ENCODE measurements around the gene DPEP2.

DPEP2 gene

GRCh38 chr16:67969254-67970039 lies 29.8 kb downstream of the DPEP2 start:
- H3K4me3 ChIP-seq (ENCODE audit: low read length), result peak overlapping the region; percentile 96
- no peaks in the 10 kb centered on the region for H3K27me3 ChIP-seq (ENCODE audit: control insufficient read depth, insufficient read depth, low read length)
- peak overlapping the region; percentile 82 for H3K4me2 ChIP-seq (ENCODE audit: low read length)
- H3K9ac ChIP-seq (ENCODE audit: low read depth, low read length), result peak overlapping the region; percentile 98
- H3K36me3 ChIP-seq (ENCODE audit: insufficient read depth, low read length), result peaks cover 15% of the 10 kb centered on the region
- no peaks in the 10 kb centered on the region for H3K9me3 ChIP-seq (replicated peaks; ENCODE audit: low read length)
- H3K4me1 ChIP-seq (ENCODE audit: control insufficient read depth, insufficient read depth, low read length), result peaks cover 26% of the 10 kb centered on the region

- peak within 1 kb of the TSS; percentile 98 for H3K9ac ChIP-seq (ENCODE audit: low read depth, low read length)
- H3K4me2 ChIP-seq (ENCODE audit: low read length), result peak within 1 kb of the TSS; percentile 82
- H3K9me3 ChIP-seq (replicated peaks; ENCODE audit: low read length), result no peaks in the 10 kb centered on the region
- H3K36me3 ChIP-seq (ENCODE audit: insufficient read depth, low read length), result peaks cover 16% of the 10 kb centered on the region
- H3K27me3 ChIP-seq (ENCODE audit: control insufficient read depth, insufficient read depth, low read length), result no peaks in the 10 kb centered on the region
- peak within 1 kb of the TSS; percentile 96 for H3K4me3 ChIP-seq (ENCODE audit: low read length)
- H3K4me1 ChIP-seq (ENCODE audit: control insufficient read depth, insufficient read depth, low read length), result peaks cover 26% of the 10 kb centered on the region
Measured at GRCh38 chr16:67968400-67969253, 30.7 kb downstream of the DPEP2 start, which contains the start of gene SLC12A4. Gene SLC12A4 (minus strand): TSS chr16:67968637. CDS start chr16:67968553, 84 bp downstream.

GRCh38 chr16:67967958-67968399 lies 31.3 kb downstream of the DPEP2 start:
- peaks cover 22% of the 10 kb centered on the region for H3K36me3 ChIP-seq (ENCODE audit: insufficient read depth, low read length)
- peak overlapping the region; percentile 96 for H3K4me3 ChIP-seq (ENCODE audit: low read length)
- peak overlapping the region; percentile 98 for H3K9ac ChIP-seq (ENCODE audit: low read depth, low read length)
- no peaks in the 10 kb centered on the region for H3K9me3 ChIP-seq (replicated peaks; ENCODE audit: low read length)
- H3K4me2 ChIP-seq (ENCODE audit: low read length), result peak overlapping the region; percentile 82
- H3K27me3 ChIP-seq (ENCODE audit: control insufficient read depth, insufficient read depth, low read length), result no peaks in the 10 kb centered on the region
- peaks cover 26% of the 10 kb centered on the region for H3K4me1 ChIP-seq (ENCODE audit: control insufficient read depth, insufficient read depth, low read length)

- peaks cover 29% of the 10 kb centered on the region for H3K36me3 ChIP-seq (ENCODE audit: insufficient read depth, low read length)
- H3K4me1 ChIP-seq (ENCODE audit: control insufficient read depth, insufficient read depth, low read length), result peaks cover 26% of the 10 kb centered on the region
- H3K27me3 ChIP-seq (ENCODE audit: control insufficient read depth, insufficient read depth, low read length), result no peaks in the 10 kb centered on the region
- H3K9me3 ChIP-seq (replicated peaks; ENCODE audit: low read length), result no peaks in the 10 kb centered on the region
- peak overlapping the region; percentile 82 for H3K4me2 ChIP-seq (ENCODE audit: low read length)
- H3K4me3 ChIP-seq (ENCODE audit: low read length), result peak overlapping the region; percentile 96
- peak overlapping the region; percentile 98 for H3K9ac ChIP-seq (ENCODE audit: low read depth, low read length)
Measured at GRCh38 chr16:67967183-67967957, 31.9 kb downstream of the DPEP2 start.

DNA sequence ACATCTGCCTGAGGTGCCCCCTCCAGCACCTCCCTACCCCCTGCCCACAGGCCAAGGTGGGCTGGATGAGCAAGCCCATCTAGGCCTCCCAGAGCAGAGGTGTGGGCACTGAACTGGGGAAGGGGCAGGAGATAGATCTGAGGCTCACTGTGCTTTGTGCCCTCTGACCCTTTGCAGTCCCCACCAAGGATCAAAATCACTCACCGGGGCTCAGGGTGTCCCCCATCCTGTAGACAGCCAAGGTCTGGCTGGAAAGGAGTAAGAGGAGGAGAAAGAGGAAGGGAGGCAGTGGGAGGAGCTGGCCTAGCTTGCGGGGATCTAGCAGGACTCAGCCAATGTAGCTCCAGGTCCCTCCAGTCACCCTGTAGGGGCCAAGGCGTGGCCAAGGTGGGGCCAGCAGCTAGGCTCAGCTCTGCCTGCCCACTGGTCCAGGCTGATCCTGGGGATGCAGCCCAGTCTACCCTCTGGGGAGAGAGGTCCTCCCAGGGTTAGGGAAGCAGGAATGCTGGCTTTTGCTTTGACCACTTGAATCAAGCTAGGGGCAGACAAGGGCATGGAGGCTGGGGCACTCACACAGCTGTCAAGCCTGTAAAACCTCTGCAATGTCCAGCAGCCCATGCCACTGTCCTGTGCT lies 32.6 kb downstream of the DPEP2 start:
- Histone ChIP-seq H3K27me3 (ENCODE audit: control insufficient read depth, insufficient read depth, low read length) (no peaks in the 10 kb centered on the region), H3K36me3 (ENCODE audit: insufficient read depth, low read length) (peaks cover 36% of the 10 kb centered on the region), H3K4me3 (ENCODE audit: low read length) (peak overlapping the region; percentile 96), H3K9me3 (replicated peaks; ENCODE audit: low read length) (no peaks in the 10 kb centered on the region), H3K9ac (ENCODE audit: low read depth, low read length) (peak overlapping the region; percentile 98), H3K4me1 (ENCODE audit: control insufficient read depth, insufficient read depth, low read length) (peaks cover 26% of the 10 kb centered on the region), H3K4me2 (ENCODE audit: low read length) (peak overlapping the region; percentile 82)

DNA sequence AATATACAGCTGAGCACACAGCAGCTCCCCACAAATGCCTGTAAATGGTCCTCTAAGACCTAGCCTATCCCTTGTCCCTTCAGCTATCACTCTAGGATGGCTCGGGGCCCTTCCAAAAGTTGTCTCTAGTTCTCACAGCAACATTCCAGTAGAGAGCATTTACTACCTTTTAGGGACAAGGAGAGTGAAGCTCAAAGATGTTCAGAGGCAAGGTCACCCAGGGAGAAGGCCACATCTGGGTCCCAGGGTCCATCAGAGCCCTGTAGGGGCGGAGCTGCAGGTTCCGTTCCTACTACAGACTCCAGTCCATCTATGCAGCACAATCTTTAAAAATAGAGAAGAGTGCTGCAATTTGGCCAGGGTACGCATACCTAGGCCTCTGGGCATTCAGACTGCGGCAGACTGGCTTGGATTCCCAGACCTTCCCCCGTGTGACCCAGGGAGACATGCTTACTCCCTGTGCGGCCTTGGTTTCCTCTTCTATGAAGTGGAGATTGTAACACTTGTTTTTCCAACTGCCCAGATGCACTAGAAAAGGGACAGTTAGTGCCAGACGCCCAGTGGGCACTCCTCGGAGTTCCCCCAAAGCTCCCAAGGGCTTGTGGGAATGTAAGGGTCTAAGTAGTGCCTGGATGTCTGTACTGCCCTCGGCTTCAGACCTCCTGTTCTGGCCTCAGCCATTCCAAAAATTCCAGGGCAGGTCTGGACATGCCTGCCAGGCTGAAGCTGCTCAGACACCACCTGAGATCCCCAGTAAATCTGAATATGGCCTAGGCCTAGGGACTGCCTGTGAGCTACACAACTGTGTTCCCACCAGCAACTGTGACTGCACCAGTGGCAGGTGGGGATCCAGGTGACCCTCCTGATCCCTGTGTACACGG lies 33.4 kb downstream of the DPEP2 start:
- H3K9ac ChIP-seq (ENCODE audit: low read depth, low read length), result peak overlapping the region; percentile 98
- peak overlapping the region; percentile 82 for H3K4me2 ChIP-seq (ENCODE audit: low read length)
- no peaks in the 10 kb centered on the region for H3K9me3 ChIP-seq (replicated peaks; ENCODE audit: low read length)
- peak overlapping the region; percentile 96 for H3K4me3 ChIP-seq (ENCODE audit: low read length)
- H3K4me1 ChIP-seq (ENCODE audit: control insufficient read depth, insufficient read depth, low read length), result peaks cover 30% of the 10 kb centered on the region
- peaks cover 43% of the 10 kb centered on the region for H3K36me3 ChIP-seq (ENCODE audit: insufficient read depth, low read length)
- no peaks in the 10 kb centered on the region for H3K27me3 ChIP-seq (ENCODE audit: control insufficient read depth, insufficient read depth, low read length)

GRCh38 chr16:67964477-67965131 lies 34.7 kb downstream of the DPEP2 start:
- H3K4me1 ChIP-seq (ENCODE audit: control insufficient read depth, insufficient read depth, low read length), result peaks cover 43% of the 10 kb centered on the region
- peak overlapping the region; percentile 11 for H3K4me2 ChIP-seq (ENCODE audit: low read length)
- no peak overlapping the region for H3K9ac ChIP-seq (ENCODE audit: low read depth, low read length)
- H3K36me3 ChIP-seq (ENCODE audit: insufficient read depth, low read length), result peaks cover 56% of the 10 kb centered on the region
- no peaks in the 10 kb centered on the region for H3K9me3 ChIP-seq (replicated peaks; ENCODE audit: low read length)
- no peak overlapping the region for H3K4me3 ChIP-seq (ENCODE audit: low read length)
- no peaks in the 10 kb centered on the region for H3K27me3 ChIP-seq (ENCODE audit: control insufficient read depth, insufficient read depth, low read length)

DNA sequence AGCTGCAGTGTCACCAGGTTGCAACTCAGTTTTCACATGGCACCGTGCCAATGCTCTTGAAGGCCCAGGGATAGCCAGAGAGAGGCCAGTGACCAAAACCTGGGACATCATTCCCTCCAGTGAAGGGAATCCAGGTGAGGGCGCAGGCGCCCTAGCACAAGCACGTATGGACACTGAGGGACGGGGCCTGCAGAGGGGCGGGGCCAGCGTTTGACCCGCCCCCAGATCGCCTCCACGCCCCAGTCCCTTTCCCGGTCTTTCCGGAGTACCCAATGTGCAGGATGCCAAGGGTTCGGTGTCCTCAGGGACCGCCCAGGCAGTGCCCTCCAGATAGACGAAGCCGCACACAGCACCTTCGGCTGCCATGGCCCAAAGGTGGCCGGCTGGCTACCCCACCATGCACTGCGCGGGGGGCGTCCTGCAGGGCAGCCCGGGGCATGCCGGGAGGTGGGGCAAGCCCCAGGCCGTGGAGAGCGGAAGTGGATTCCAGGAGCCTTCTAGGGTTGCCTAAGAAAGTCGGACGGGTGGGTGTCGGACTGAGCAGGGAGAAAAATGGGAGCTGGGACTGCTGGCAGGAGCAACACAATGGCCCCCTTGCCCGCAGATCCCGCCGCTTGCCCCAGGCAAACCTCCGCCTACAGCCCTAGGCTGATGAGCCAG lies 35.5 kb downstream of the DPEP2 start:
- H3K4me1 ChIP-seq (ENCODE audit: control insufficient read depth, insufficient read depth, low read length), result peaks cover 46% of the 10 kb centered on the region
- H3K4me2 ChIP-seq (ENCODE audit: low read length), result no peak overlapping the region
- no peaks in the 10 kb centered on the region for H3K27me3 ChIP-seq (ENCODE audit: control insufficient read depth, insufficient read depth, low read length)
- H3K4me3 ChIP-seq (ENCODE audit: low read length), result no peak overlapping the region
- no peaks in the 10 kb centered on the region for H3K9me3 ChIP-seq (replicated peaks; ENCODE audit: low read length)
- H3K9ac ChIP-seq (ENCODE audit: low read depth, low read length), result no peak overlapping the region
- H3K36me3 ChIP-seq (ENCODE audit: insufficient read depth, low read length), result peaks cover 63% of the 10 kb centered on the region

GRCh38 chr16:67963292-67963661 lies 36.0 kb downstream of the DPEP2 start:
- Histone ChIP-seq H3K4me2 (ENCODE audit: low read length) (no peak overlapping the region), H3K27me3 (ENCODE audit: control insufficient read depth, insufficient read depth, low read length) (no peaks in the 10 kb centered on the region), H3K4me3 (ENCODE audit: low read length) (no peak overlapping the region), H3K4me1 (ENCODE audit: control insufficient read depth, insufficient read depth, low read length) (peaks cover 45% of the 10 kb centered on the region), H3K9me3 (replicated peaks; ENCODE audit: low read length) (no peaks in the 10 kb centered on the region), H3K9ac (ENCODE audit: low read depth, low read length) (no peak overlapping the region), H3K36me3 (ENCODE audit: insufficient read depth, low read length) (peaks cover 68% of the 10 kb centered on the region)
